SU-DHL-6 (cell line): ENCODE measurements around the gene SNX8.

Source experiments
- EZH2phosphoT487 ChIP-seq: fragments of 200-600 bp; sonication (generic), shearing (Covaris generic); conservative IDR thresholded peaks from 2 replicates; pipeline ENCODE4 v1.6.1; 2018; ENCODE audit warnings: mild to moderate bottlenecking, antibody characterized with exemption, low read length, moderate library complexity, mixed read lengths
- TF ChIP-seq, protein P1 (sequence below): fragments of 200-600 bp; sonication (generic); IDR thresholded peaks from one replicate; pipeline ENCODE4 v1.5.1; 2017; ENCODE audit warnings: antibody characterized with exemption, mild to moderate bottlenecking, low read length, moderate library complexity; ENCODE audit not compliant: insufficient read depth, poor library complexity, severe bottlenecking

DNA sequence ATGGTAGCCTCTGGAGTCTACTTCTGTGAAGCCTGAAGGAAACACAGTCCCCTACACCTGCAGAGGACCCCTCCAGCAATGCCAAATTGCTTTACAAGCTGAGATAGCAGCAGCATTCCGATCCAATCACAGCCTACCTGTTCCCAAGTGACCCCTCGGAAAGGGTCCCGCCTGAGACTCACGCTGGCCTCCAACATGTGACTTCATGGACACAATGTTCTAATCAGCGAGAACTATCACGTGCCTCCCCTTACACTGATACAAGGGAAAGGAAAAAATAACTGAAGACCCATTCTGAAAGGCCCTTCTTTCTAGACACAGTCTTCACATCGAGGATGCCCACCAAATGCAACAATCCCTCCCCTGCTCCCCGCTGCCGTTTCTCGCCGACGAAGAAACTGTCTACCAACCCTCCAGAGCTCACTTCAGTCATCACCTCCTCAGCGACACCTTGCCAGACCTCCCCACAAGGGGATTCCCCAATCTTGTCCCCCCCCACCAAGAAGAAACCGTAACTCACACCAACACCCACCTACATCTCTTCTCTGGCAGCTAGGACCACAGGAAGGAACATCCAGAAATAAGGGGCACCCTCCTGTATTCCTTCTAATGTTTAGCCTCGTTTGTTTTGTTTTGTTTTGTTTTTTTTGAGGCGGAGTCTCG is 1.8 kb downstream of the SNX8 start:
- TF ChIP-seq, protein P1, sequence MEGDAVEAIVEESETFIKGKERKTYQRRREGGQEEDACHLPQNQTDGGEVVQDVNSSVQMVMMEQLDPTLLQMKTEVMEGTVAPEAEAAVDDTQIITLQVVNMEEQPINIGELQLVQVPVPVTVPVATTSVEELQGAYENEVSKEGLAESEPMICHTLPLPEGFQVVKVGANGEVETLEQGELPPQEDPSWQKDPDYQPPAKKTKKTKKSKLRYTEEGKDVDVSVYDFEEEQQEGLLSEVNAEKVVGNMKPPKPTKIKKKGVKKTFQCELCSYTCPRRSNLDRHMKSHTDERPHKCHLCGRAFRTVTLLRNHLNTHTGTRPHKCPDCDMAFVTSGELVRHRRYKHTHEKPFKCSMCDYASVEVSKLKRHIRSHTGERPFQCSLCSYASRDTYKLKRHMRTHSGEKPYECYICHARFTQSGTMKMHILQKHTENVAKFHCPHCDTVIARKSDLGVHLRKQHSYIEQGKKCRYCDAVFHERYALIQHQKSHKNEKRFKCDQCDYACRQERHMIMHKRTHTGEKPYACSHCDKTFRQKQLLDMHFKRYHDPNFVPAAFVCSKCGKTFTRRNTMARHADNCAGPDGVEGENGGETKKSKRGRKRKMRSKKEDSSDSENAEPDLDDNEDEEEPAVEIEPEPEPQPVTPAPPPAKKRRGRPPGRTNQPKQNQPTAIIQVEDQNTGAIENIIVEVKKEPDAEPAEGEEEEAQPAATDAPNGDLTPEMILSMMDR = no peak
- TF ChIP-seq EZH2phosphoT487 = no peak
